ENCODE measurements around the gene CPA5.

DNA sequence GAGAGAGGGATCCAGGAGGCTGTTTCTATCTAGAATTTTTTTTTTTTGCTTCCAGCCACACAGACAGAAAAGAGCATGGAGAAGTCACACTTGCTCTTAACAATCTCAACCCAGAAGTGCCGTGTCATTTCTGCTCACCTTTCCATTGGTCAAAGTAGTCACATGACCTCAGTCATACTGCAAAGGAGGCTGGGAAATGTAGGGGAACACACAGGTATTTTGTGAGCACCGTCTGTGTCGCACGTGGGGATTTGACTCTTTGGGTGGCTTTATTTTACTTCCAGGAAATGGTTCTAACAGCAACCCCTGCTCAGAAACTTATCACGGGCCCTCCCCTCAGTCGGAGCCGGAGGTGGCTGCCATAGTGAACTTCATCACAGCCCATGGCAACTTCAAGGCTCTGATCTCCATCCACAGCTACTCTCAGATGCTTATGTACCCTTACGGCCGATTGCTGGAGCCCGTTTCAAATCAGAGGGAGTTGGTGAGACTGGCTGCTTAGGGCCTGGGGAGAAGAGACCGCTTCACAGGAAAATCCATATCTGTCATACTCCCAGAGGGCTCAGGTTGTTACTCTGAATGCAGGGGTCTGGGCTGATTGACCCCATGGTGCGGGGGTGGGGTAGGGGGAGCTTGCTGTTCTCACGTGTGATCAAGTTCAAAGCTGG lies 22.6 kb downstream of the CPA5 start:
- TF ChIP-seq MAX (IDR thresholded peaks at IDR 0.05; ENCODE audit: low read depth, low read length) (no peak), TCF3 (IDR thresholded peaks at IDR 0.05; ENCODE audit: borderline replicate concordance, insufficient read depth, low read depth, low read length) (no peak), CEBPB (IDR thresholded peaks at IDR 0.05; ENCODE audit: borderline replicate concordance in 1 of 2, low read depth in 2 of 2, low read length in 2 of 2) (no peak), CHD2 (IDR thresholded peaks at IDR 0.05; ENCODE audit: borderline replicate concordance, low read depth, low read length) (no peak), FOXK2 (IDR thresholded peaks at IDR 0.05) (no peak), CTCF (IDR thresholded peaks at IDR 0.05 in 2 of 3, conservative IDR thresholded peaks at IDR 0.05 in 1 of 3; ENCODE audit: control insufficient read depth in 2 of 3, extremely low read depth in 1 of 3, insufficient read depth in 1 of 3, low read depth in 3 of 3, low read length in 3 of 3) (no peak), POLR2A (IDR thresholded peaks at IDR 0.05; ENCODE audit: low read depth, low read length) (no peak), YY1 (IDR thresholded peaks at IDR 0.05; ENCODE audit: low read depth, low read length) (no peak), POLR2AphosphoS5 (IDR thresholded peaks at IDR 0.05; ENCODE audit: low read length) (no peak), ATF7 (IDR thresholded peaks at IDR 0.05; ENCODE audit: low read depth) (no peak), MXI1 (IDR thresholded peaks at IDR 0.05; ENCODE audit: low read depth, low read length) (no peak)
- TF ChIP-seq, protein P1, sequence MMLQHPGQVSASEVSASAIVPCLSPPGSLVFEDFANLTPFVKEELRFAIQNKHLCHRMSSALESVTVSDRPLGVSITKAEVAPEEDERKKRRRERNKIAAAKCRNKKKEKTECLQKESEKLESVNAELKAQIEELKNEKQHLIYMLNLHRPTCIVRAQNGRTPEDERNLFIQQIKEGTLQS (IDR thresholded peaks at IDR 0.05; ENCODE audit: borderline replicate concordance, extremely low read depth, low read depth, low read length) = no peak
- TF ChIP-seq, protein P2, sequence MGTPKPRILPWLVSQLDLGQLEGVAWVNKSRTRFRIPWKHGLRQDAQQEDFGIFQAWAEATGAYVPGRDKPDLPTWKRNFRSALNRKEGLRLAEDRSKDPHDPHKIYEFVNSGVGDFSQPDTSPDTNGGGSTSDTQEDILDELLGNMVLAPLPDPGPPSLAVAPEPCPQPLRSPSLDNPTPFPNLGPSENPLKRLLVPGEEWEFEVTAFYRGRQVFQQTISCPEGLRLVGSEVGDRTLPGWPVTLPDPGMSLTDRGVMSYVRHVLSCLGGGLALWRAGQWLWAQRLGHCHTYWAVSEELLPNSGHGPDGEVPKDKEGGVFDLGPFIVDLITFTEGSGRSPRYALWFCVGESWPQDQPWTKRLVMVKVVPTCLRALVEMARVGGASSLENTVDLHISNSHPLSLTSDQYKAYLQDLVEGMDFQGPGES (IDR thresholded peaks at IDR 0.05) = no peak

Data from GM12878 (cell line).